Measurements from ENCODE around the gene PINLYP. TPM values are rescaled to one million over a fixed set of nuclear protein-coding genes. Genes with fewer than 3 reads are reported as not detected.

Gene PINLYP
- total RNA-seq, 1 experiment from 2014 or later = 0.11 TPM

- DNase-seq (ENCODE audit: low read depth) = no peak
These were observed 26.9 kb upstream of the PINLYP start for GRCh38 chr19:43548706-43549105.

- DNase-seq (ENCODE audit: low read depth) = no peak
These were observed 24.0 kb upstream of the PINLYP start for GRCh38 chr19:43551399-43552197.

- no peak for DNase-seq (ENCODE audit: low read depth)
These were observed 23.5 kb upstream of the PINLYP start for GRCh38 chr19:43552198-43552450.

GRCh38 chr19:43552616-43553015, 23.0 kb upstream of the PINLYP start:
- DNase-seq (ENCODE audit: low read depth) = no peak

- DNase-seq (ENCODE audit: low read depth) = no peak
These were observed 21.9 kb upstream of the PINLYP start for GRCh38 chr19:43553656-43554055.

GRCh38 chr19:43554317-43554895, 21.2 kb upstream of the PINLYP start:
- DNase-seq (ENCODE audit: low read depth) = no peak

- DNase-seq (ENCODE audit: low read depth) = peak; percentile 69
These were observed 20.3 kb upstream of the PINLYP start for GRCh38 chr19:43555185-43555770.

GRCh38 chr19:43560687-43561086, 14.9 kb upstream of the PINLYP start:
- peak; percentile 63 for DNase-seq (ENCODE audit: low read depth)

GRCh38 chr19:43561139-43561970, 14.2 kb upstream of the PINLYP start:
- no peak for DNase-seq (ENCODE audit: low read depth)

GRCh38 chr19:43562226-43562697, 13.3 kb upstream of the PINLYP start:
- DNase-seq (ENCODE audit: low read depth) = no peak

GRCh38 chr19:43562698-43563241, 12.8 kb upstream of the PINLYP start:
- peak; percentile 90 for DNase-seq (ENCODE audit: low read depth)

- DNase-seq (ENCODE audit: low read depth) = no peak
These were observed 11.7 kb upstream of the PINLYP start for GRCh38 chr19:43563816-43564457.

GRCh38 chr19:43564800-43565199, 10.8 kb upstream of the PINLYP start:
- no peak for DNase-seq (ENCODE audit: low read depth)

- no peak for DNase-seq (ENCODE audit: low read depth)
These were observed 5.9 kb upstream of the PINLYP start for GRCh38 chr19:43569657-43570056.

- no peak for DNase-seq (ENCODE audit: low read depth)
These were observed 5.3 kb upstream of the PINLYP start for GRCh38 chr19:43570174-43570791.

GRCh38 chr19:43572171-43572588, 3.4 kb upstream of the PINLYP start:
- DNase-seq (ENCODE audit: low read depth) = no peak

GRCh38 chr19:43574424-43575155, 1.0 kb upstream of the PINLYP start:
- DNase-seq (ENCODE audit: low read depth) = peak; percentile 86

- DNase-seq (ENCODE audit: low read depth) = no peak
These were observed 616 bp downstream of the PINLYP start for GRCh38 chr19:43575955-43576878.

GRCh38 chr19:43578787-43579186, 3.2 kb downstream of the PINLYP start:
- no peak for DNase-seq (ENCODE audit: low read depth)
